ENCODE results near the gene SMIM28. TPM values are rescaled to one million over a fixed set of nuclear protein-coding genes. Genes with fewer than 3 reads are reported as not detected.

Gene SMIM28
- total RNA-seq, 1 experiment from 2014 or later = not detected

DNA sequence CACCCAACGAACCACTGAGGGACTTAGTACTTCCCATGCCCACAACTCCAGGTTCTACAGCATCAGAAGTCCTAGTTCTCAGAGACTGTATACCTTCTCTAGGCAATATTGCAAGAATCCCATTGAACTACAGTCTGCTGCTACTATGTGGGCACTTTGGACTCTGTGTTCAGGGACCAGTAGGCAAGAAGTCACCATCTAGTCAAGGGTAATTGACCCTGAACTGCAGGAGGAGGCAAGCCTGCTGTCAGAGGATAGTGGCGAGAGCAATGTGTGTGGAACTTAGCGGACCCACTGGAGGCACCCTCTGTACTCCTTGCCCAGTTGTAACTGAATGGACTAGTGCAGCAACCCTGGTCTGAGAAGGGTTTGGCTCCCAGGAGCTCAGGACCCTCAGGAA lies 42.1 kb downstream of the SMIM28 start:
- ChIA-PET POLR2A (no interaction called here), CTCF (no interaction called here)
- TF ChIP-seq, protein P1, sequence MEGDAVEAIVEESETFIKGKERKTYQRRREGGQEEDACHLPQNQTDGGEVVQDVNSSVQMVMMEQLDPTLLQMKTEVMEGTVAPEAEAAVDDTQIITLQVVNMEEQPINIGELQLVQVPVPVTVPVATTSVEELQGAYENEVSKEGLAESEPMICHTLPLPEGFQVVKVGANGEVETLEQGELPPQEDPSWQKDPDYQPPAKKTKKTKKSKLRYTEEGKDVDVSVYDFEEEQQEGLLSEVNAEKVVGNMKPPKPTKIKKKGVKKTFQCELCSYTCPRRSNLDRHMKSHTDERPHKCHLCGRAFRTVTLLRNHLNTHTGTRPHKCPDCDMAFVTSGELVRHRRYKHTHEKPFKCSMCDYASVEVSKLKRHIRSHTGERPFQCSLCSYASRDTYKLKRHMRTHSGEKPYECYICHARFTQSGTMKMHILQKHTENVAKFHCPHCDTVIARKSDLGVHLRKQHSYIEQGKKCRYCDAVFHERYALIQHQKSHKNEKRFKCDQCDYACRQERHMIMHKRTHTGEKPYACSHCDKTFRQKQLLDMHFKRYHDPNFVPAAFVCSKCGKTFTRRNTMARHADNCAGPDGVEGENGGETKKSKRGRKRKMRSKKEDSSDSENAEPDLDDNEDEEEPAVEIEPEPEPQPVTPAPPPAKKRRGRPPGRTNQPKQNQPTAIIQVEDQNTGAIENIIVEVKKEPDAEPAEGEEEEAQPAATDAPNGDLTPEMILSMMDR (IDR thresholded peaks at IDR 0.05; ENCODE audit: insufficient read depth in 1 of 2, low read depth in 1 of 2, low read length in 1 of 2, severe bottlenecking in 1 of 2, unreplicated experiment in 1 of 2) = no peak
- no TSS peak for BruUV-seq (replicated peaks)
- no peak for DNase-seq
- Mint-ChIP-seq H3K27ac (ENCODE audit: unreplicated experiment) (no peak overlapping the region), H3K36me3 (ENCODE audit: insufficient read depth, unreplicated experiment) (peaks cover 64% of the 10 kb centered on the region), H3K4me1 (ENCODE audit: low read depth, unreplicated experiment) (no peaks in the 10 kb centered on the region), H3K27me3 (ENCODE audit: insufficient read depth, unreplicated experiment) (no peaks in the 10 kb centered on the region), H3K4me3 (ENCODE audit: unreplicated experiment) (no peak overlapping the region), H3K9me3 (ENCODE audit: unreplicated experiment) (no peaks in the 10 kb centered on the region)
- intact Hi-C loops (cut with micrococcal nuclease; ENCODE audit: unreplicated experiment) = no loop called here
- Histone ChIP-seq H3K27me3 (replicated peaks; ENCODE audit: control insufficient read depth, insufficient read depth, low read length) (no peaks in the 10 kb centered on the region), H3K4me3 (ENCODE audit: low read depth, low read length) (no peak overlapping the region), H3K9me3 (no peaks in the 10 kb centered on the region), H3K36me3 (ENCODE audit: control insufficient read depth, insufficient read depth, low read length) (no peaks in the 10 kb centered on the region), H3K4me1 (no peaks in the 10 kb centered on the region)

DNA sequence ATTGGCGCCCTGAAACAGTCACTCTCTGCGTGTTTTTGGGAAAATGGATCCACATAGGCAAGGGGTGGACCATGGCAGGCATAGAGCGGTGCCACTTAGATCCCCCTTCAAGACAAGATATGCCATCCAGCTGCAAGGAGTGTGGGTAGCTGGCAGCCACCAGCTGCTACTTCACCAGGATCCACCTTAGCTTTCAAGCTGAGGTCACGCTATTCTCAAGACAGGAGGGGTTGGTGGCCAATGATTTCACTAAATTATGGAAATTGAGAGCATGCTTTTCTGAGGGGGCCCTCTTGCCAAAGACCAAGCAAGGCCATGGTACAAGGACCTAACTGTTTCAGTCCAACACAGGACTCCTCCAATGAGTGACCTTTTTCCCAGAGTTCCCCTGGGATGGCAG lies 42.7 kb downstream of the SMIM28 start:
- intact Hi-C loops (cut with micrococcal nuclease; ENCODE audit: unreplicated experiment) = no loop called here
- Histone ChIP-seq H3K9me3 (no peaks in the 10 kb centered on the region), H3K4me3 (ENCODE audit: low read depth, low read length) (no peak overlapping the region), H3K4me1 (no peaks in the 10 kb centered on the region), H3K27me3 (replicated peaks; ENCODE audit: control insufficient read depth, insufficient read depth, low read length) (no peaks in the 10 kb centered on the region), H3K36me3 (ENCODE audit: control insufficient read depth, insufficient read depth, low read length) (no peaks in the 10 kb centered on the region)
- ChIA-PET CTCF (no interaction called here), POLR2A (no interaction called here)
- no TSS peak for BruUV-seq (replicated peaks)
- peaks cover 61% of the 10 kb centered on the region for H3K36me3 Mint-ChIP-seq (ENCODE audit: insufficient read depth, unreplicated experiment)
- no peaks in the 10 kb centered on the region for H3K9me3 Mint-ChIP-seq (ENCODE audit: unreplicated experiment)
- H3K4me3 Mint-ChIP-seq (ENCODE audit: unreplicated experiment) = no peak overlapping the region
- TF ChIP-seq, protein P1 (IDR thresholded peaks at IDR 0.05; ENCODE audit: insufficient read depth in 1 of 2, low read depth in 1 of 2, low read length in 1 of 2, severe bottlenecking in 1 of 2, unreplicated experiment in 1 of 2) = no peak
- no peaks in the 10 kb centered on the region for H3K27me3 Mint-ChIP-seq (ENCODE audit: insufficient read depth, unreplicated experiment)
- no peak for DNase-seq
- no peak overlapping the region for H3K27ac Mint-ChIP-seq (ENCODE audit: unreplicated experiment)
- H3K4me1 Mint-ChIP-seq (ENCODE audit: low read depth, unreplicated experiment) = no peaks in the 10 kb centered on the region

DNA sequence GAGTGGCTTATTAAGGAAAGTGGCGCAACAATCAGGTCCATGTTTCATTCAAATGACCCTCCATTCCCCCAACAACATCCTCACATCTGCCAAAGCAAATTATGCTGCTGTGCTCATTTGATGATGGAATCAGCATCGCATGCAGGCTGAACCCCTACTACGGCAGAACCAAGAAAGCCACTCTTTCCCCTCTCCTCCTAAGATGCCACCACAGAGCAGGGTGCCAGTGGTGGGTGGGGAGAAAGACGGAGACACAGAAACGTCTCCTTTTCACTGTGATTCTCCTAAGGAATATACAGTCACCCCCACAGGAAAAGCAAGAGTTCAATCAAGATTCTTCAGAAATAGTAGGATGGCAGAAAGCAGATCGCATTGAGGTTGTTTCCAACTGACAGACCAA lies 43.4 kb downstream of the SMIM28 start:
- Mint-ChIP-seq H3K36me3 (ENCODE audit: insufficient read depth, unreplicated experiment) (peaks cover 59% of the 10 kb centered on the region), H3K4me1 (ENCODE audit: low read depth, unreplicated experiment) (no peaks in the 10 kb centered on the region), H3K4me3 (ENCODE audit: unreplicated experiment) (no peak overlapping the region), H3K9me3 (ENCODE audit: unreplicated experiment) (no peaks in the 10 kb centered on the region), H3K27me3 (ENCODE audit: insufficient read depth, unreplicated experiment) (no peaks in the 10 kb centered on the region), H3K27ac (ENCODE audit: unreplicated experiment) (no peak overlapping the region)
- no peaks in the 10 kb centered on the region for H3K27me3 ChIP-seq (replicated peaks; ENCODE audit: control insufficient read depth, insufficient read depth, low read length)
- POLR2A ChIA-PET = no interaction called here
- intact Hi-C loops (cut with micrococcal nuclease; ENCODE audit: unreplicated experiment) = no loop called here
- H3K9me3 ChIP-seq = no peaks in the 10 kb centered on the region
- CTCF ChIA-PET = no interaction called here
- TF ChIP-seq, protein P1 (IDR thresholded peaks at IDR 0.05; ENCODE audit: insufficient read depth in 1 of 2, low read depth in 1 of 2, low read length in 1 of 2, severe bottlenecking in 1 of 2, unreplicated experiment in 1 of 2) = no peak
- H3K4me3 ChIP-seq (ENCODE audit: low read depth, low read length) = no peak overlapping the region
- DNase-seq = no peak
- no TSS peak for BruUV-seq (replicated peaks)
- H3K36me3 ChIP-seq (ENCODE audit: control insufficient read depth, insufficient read depth, low read length) = no peaks in the 10 kb centered on the region
- H3K4me1 ChIP-seq = no peaks in the 10 kb centered on the region
